HUDEP-2 (cell line): ENCODE measurements around the gene COX5B.
"Not testable (repeated sequence)": the region's sequence is repeated elsewhere in the genome, so short reads cannot be mapped to it uniquely, and the experiment has no call there.

Source experiments
- DNase-seq, 76 experiments: peaks; one replicate each; lab custom pipeline; 2025; ENCODE audit not compliant: unreplicated experiment in 76 of 76; lab: John Stamatoyannopoulos, UW

COX5B gene, protein sequence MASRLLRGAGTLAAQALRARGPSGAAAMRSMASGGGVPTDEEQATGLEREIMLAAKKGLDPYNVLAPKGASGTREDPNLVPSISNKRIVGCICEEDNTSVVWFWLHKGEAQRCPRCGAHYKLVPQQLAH

DNA sequence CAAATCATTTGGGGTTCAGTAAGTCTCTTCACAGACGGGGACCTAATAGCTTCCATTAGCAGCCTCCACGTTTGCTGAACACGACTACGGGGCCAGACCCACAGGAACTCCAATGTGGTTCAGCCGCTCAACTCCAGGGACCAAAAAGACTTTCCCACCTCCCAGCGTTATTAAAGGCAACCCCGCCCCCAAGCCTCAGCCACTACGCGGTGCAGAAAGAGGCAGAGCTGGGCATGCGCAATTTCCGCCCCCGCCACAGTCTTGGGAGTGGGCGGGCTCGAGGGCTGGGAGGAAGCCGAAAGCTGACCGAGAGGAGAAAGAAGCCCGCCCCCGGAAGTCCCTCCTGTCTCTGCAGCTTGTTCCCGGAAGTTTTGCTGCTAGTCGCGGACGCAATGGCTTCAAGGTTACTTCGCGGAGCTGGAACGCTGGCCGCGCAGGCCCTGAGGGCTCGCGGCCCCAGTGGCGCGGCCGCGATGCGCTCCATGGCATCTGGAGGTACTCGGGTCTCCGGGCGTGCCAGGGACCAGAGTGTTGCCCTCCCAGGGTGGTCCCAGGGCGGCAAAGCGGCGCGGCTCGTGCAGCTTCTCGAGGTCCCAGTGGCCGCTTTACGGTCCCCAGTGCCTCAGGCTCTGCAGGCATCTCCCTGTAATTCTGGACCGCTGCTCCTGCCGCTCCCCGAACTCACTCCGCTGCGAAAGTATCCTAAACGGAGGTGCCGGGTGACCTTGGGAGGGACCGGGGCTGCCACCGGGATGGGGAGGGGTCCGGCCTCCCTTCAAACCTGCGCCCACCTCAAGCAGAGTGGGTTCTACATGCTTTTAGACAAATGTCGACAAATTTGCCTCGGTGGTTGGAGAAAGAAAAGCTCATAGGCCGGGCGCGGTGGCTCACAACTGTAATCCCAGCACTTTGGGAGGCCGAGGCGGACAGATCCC, at the start of gene COX5B:
Gene COX5B, plus strand, starts transcription at position 368 of the 935 bp plus-strand sequence. Its CDS starts 25 bp downstream, at position 393.
- peak; percentile 26 to 98 (median 95) for DNase-seq

DNA sequence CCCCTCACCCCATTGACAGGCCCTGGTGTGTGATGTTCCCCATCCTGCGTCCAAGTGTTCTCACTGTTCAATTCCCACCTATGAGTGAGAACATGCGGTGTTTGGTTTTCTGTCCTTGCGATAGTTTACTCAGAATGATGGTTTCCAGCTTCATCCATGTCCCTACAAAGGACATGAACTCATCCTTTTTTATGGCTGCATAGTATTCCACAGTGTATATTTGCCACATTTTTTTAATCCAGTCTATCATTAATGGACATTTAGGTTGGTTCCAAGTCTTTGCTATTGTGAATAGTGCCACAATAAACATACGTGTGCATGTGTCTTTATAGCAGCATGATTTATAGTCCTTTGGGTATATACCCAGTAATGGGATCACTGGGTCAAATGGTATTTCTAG, 49.7 kb upstream of the COX5B start:
- not testable (repeated sequence) for DNase-seq

DNA sequence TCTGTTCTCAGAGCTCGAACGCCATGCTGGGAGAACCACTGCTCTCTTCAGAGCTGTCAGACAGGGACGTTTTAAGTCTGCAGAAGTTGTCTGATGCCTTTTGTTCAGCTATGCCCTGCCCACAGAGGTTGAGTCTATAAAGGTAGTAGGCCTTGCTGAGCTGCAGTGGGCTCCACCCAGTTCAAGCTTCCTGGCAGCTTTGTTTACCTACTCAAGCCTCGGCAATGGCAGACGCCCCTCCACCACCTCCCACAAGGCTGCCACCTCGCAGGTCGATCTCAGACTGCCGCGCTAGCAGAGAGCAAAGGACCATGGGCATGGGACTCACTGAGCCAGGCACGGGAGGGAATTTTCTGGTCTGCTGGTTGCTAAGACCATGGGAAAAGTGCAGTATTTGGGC, 44.3 kb upstream of the COX5B start:
- not testable (repeated sequence) for DNase-seq

DNA sequence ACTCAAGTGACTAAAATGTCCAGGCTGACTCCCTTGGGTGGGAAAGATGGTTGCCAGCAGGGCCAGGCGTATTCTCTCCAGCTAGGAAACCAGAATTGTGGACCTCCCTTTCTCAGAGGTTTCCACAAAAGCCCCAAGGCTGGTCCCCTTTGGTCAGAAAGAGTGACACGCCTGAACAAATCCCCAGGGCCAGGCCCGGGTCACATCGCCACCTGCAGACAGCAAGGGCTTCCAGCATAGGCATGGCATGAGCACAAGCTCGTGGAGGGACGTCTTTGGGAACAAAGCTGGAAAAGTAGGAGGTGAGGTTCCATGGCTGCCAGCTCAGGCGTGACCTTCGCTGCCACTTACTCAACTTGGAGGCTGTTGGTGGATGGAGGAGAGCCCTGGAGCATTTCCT, 40.8 kb upstream of the COX5B start:
- DNase-seq = not testable (repeated sequence)

DNA sequence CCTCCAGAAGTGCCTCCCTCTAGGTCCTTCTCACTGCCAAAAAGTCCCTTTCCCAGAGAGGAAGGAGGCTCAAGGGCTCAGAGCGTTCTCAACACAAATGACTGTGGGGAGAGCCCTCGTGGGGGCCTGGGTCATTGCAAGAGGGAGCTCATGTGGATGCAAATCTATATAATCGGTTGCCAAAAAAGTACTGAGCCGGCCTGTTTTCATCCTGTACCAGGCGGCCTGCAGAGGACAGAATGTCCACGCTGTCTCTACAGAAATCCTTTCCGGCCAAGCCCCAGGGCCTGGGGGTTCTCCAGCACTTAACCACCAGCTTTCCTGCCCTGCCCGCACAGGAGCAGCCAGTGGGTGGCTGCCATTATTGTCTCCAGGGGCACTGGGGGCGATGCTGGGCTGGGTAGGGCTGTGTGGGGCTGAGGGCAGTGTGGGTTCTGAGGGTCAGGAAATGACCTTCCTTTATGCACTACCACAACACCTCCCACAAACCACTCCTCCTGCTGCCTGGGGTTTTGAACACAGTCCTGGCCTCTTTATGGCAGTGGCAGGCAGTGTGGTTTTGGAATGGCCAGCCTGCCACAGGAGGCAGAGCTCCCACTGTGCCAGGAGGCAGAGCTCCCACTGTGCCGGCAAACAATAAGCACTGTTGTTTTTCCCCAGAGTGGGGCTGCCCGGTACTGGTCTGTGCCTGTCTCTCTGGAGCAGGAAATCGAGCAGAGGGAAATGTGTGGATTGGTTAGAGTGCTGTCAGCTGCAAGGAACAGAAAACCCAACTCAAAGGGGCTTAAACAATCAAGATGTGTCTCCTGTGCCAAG, 40.1 kb upstream of the COX5B start:
- DNase-seq = not testable (repeated sequence)

DNA sequence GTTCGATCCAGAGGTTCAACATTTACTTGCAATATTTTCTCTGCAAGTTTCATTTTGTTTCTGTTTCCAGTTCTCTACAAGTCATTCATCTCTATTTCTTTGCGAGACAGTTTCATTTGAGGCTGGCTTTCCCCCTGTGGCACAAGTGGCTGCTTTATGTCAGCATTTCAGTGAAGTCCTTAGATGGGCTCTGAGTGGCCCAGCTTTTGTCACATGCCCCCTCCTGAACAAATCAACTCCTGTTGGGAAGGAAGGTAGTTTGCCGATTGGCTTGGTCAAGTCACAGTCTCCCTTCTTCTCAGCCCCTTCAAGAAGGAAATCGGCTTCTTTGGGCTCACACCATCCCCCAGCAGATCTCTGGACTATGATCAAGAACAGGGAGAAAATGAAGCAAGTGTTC, 37.1 kb upstream of the COX5B start:
- DNase-seq = not testable (repeated sequence)

DNA sequence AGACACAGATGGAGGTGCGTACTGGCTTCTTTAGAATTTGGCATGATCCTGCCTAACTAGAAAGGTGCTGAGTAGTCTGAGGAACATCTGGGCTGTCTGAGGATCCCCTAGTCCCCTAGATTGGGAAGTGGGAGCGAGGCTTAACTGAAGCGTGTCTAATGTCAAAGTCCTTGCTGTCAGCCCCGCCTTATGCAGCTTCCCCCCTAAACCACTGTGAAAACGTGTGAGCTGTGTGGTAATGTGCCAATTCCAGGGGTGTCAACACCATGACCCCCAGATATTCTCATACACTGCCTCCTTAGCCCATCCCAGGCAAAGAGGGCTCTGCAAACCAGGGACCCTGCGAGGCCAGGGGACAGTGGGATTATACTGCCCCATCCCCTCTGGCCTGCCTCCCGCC, 34.0 kb upstream of the COX5B start:
- not testable (repeated sequence) for DNase-seq

DNA sequence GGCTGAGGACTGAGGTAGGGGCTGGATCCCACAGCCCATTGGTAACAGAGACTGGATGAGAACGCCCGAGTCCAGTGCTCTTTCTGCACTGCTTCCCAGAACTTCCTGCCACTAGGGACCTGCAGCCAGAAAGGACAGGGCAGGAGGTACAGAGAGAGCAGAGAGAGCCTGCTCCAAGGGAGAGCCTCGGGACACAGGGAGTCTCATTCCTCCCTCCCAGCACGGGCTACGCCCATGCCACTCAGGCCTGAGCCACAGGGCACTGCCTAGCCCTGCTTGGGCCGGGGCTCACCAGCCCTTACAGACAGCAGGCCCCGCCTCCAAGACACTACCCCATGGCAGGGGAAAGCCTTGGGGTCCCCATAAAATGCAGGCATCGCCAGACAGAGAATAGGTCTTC, 30.1 kb upstream of the COX5B start:
- not testable (repeated sequence) for DNase-seq

DNA sequence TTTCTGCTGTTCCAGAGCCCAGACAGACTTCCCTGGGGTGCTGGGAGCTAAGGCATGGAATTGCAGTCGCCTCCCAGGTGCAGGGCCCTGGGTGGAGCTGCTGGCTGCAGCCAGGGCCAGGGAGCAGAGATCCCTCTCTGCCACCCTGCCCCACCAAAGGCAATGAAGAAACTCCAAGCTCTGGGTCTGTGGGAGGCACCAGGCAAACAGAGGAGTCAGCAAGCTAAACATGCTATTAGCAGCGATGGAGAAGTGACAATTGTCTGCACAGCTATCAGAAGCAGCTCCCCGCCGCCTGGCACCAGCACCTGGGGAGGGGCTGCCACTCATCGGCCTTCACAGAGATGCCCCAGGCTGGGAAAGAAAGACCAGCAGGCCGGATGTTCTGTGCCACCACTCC, 28.0 kb upstream of the COX5B start:
- no peak for DNase-seq

DNA sequence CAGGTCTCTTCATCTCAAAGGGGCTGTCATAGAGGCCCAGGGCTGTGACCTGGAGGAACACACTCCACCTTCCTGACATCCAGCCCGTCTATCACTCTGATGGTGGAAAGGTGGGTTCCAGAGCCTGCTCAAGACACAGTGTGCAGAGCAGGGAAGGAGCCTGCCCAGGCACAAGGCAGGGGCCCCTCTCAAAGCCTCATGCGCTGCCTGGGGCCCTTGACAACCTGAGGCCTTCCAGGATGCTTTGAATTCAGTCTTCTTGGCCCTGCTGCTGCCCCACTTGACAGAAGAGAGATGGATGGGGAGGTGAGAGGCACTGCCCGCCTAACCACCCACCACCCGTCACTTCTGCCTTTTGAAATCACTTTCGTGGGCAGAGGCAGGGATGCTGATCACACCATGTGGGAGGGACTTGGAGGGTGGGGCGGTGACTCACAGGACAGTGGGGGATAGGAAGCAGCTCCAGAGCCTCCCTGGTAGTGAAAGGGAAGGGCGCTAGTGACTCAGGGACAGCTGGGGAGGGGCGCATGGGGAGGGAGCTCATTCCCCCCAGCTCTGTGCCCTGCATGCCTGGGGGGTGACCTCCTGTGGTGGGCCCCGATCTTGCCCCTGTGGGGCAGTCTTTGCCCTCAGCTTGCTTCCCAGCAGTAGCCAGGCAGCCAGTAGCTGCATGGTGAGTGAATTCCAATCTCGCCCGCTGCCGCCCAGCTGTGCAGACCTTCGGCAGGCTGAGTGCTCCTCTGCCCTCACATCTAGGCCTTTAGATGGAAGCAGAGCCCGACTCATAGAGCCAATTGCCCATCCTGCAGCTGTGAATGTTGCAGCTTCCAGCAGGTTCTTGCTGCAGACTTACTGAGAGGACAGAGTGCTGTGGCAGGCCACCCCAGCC, 26.7 kb upstream of the COX5B start:
- not testable (repeated sequence) for DNase-seq

DNA sequence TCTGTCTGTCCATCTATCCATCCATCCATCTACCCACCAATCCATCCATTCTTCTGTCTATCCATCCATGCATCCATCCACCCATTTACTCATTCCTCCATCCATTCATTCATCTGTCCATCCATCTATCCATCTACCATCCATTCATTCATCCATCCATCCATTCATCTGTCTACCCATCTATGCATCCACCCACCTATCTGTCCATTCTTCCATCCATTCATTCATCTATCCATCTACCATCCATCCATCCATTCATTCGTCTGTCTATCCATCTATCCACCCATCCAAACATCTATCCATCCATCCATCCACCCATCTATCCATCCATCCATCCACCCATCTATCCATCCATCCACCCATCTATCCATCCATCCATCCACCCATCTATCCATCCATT, 25.4 kb upstream of the COX5B start:
- DNase-seq = not testable (repeated sequence)

DNA sequence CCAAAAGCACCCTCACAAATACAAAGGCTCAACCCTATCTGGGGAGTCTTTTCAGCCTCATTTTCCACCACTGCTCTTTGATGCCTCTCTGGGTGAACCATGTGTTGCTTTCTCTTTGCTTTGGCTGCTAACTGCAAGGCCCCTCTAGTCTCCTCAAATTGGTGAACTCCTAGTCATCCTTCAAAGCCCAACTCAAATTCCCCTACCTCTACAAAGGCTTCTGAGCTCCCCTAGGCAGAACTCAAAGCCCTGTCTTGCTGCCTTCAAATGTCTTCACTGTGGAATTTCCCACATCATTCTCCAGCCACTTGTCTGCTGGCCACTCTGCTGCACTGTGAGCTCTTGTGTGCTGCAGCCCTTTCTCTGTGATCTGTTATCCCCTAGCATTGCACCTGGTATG, 22.9 kb upstream of the COX5B start:
- DNase-seq = not testable (repeated sequence)

DNA sequence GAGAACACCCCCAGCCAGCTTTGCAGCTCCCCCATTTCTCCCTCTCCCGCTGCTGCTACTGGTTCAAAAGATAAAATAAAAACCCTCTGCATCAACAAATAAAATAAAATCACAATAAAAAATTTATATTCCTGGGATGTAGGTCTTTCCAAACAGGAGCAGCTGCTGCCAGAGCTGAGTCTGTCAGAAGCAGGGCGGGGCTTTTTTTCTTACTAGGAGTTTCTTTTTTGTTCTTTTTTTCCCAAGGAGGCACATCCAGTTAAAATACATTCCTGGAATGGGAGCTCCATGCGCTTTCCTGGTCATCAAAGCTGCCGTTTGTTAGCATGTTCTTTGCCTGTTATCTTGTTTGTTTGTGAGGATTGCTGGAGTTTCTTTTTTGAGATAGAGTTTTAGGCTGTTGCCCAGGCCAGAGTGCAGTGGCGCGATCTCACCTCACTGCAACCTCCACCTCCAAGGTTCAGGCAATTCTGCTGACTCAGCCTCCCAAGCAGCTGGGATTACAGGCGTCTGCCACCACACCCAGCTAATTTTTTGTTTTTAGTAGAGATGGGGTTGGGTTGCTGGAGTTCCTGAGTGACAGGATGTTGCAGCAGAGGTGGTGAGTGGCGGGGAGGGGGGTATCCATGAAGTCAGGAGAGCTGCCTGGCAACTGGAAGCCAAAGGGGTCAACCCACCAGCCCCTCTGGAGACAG, 20.4 kb upstream of the COX5B start:
- not testable (repeated sequence) for DNase-seq

DNA sequence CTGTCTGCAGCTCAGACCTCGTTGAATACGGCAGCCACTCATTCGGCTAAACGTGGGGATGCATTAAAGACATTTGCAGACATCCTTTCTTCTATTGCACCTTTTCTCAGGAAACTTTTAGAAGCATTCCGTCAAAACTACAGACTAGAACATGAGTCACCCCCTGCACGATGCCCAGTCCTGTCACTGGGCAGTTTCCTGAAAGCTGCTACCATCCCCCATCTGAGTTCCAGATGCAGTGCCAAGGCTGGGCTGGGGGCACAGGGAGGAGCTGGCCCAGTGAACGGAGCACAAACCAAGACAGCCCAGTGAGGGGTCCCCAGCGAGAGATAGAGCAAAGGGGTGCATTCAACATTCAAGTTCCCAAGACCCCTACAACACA, 19.8 kb upstream of the COX5B start:
- DNase-seq = not testable (repeated sequence)

DNA sequence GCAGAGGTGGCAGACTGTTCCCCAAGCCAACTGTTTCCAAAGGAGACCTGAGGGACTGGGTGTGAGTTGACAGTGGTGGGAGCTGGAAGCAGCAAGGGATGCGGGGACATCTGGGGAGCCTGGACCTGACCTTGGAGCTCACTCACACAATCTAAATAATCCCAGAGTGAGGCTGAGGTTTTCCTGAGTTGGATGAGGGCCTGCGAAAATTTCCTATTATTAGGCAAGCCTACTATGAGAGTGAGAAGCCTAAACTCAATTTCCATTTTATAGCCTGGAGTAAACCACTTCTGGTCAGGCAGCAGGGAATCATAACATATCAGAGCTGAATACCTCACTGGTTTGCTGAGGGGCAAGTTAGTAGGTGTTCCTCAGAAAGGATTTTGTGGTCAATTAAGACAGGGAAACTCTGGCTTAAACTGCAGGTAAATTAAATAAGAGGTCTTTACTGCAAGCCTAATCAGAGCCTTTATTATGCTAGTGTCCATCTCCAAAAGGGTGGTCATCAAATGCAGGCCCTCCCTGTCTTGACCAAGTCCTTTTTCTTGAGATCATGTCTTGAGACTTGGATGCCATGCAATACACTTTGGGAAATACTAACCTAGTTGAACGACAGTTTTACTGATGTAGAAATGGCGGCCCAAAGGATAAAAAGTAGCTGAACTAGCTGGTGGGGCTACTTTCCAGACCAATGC, 1.7 kb upstream of the COX5B start:
- no peak for DNase-seq

DNA sequence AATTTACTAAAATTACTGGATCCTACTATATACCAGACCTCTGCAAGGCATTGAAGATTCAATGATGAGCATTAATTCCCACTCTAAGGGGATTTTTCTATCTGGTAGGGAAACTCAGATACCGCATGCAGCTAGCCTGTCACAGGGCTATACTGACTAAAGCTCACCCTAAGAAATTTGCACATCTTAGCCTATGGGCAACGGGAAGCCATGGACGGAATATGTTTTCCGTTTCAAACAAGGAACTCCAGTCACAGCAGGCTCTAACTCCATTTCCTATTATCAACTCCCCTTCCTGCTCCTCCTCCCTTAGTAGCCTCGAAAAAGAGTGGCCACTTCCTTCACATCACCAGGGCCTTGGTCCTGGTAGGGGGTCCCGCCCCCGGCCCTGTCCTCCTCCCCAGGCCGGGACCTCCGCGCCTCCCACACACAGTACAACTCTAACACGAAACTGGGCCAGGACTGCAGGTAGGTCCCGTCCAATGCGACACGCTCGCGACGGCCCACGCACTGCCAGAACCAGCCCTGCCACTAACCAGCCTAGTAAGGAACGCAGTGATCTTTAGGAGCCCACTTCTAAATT, 659 bp upstream of the COX5B start:
- DNase-seq = peak in 2 of 76 experiments; percentile 38 to 49

DNA sequence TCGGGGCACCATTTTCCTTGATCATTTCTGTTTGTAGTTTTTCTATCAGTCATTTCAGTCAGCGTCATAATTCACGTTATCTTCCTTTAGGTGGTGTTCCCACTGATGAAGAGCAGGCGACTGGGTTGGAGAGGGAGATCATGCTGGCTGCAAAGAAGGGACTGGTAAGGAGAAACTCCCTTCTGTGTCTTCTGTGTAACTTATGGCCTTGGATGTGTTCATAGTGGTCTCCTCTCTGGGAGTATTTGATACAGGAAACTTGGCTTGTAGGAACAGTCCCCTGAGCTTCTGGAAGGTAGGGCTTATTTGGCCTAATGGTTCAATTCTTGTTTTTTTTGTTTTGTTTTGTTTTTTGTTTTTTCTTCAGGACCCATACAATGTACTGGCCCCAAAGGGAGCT, 1.1 kb downstream of the COX5B start:
- no peak for DNase-seq

DNA sequence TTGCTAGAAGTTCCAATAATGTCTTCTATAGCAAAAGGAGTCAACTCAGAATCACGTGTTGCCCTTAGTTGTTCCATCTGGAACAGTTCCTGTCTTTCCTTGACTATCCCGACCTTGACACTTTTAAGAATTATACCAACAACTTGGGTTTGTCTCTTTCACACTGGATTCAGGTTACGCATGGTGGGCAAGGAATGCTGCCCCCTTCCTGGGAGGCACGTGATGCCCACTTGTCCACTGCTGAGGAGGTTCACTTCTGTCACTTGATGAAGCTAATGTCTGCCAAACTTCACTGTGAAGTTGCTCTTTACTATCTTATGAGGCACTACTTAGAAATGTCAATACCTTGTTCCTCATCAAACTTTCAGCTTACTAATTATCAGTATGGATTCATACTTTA, 5.3 kb downstream of the COX5B start:
- DNase-seq = no peak

DNA sequence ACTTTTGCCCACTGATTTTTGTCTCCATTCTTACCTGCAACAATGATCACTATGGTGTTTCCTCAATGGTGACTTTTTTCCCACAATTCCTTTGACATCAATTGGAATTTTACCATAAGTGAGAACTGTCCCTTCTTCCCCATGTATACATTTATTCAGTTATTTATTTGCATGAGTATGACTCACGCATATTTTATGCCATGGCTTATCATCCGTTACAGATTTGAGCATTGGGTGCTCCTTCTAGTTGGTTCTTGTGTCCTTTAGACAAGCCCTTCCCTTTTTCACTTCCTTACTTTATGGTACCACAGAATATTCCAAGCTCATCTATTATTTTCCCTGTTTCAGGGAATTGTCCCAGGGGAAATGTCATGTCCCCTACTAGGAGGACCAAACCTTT, 7.6 kb downstream of the COX5B start:
- no peak for DNase-seq
